WTC11 (cell line): ENCODE measurements around the gene CCL22.

Experiments
- TF ChIP-seq, protein P1 (sequence below): fragments of 200-600 bp; IDR thresholded peaks from 2 replicates; pipeline ENCODE4 v1.8.0; 2022; ENCODE audit warnings: antibody characterized with exemption
- TF ChIP-seq, protein P2 (sequence below): sonication (generic); formaldehyde crosslinking; IDR thresholded peaks from 2 replicates; pipeline ENCODE4 v1.8.1; 2023; ENCODE audit warnings: mild to moderate bottlenecking, missing genetic modification reagents, moderate library complexity
- TF ChIP-seq, protein P3 (sequence below): sonication (generic); formaldehyde crosslinking; IDR thresholded peaks from 2 replicates; pipeline ENCODE4 v1.8.0; 2022; ENCODE audit warnings: missing genetic modification reagents

DNA sequence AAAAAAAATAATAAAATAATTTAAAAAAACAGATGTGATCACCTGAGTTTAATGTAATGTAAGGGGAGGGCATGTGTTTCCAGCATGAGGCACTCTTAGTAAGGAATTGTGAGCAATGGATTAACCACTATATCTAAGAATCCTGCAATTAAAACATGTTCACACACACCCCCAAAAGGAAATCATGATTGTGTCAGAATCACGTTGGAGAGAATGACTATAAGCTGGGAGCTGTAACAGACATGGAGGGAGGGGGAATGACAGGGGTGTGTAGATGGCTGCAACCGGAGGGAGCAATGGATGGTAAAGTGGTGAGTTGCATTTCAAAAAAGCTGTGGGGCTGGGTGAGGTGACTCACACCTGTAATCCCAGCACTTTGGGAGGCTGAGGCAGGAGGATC is 13.6 kb upstream of the CCL22 start:
- TF ChIP-seq, protein P1, sequence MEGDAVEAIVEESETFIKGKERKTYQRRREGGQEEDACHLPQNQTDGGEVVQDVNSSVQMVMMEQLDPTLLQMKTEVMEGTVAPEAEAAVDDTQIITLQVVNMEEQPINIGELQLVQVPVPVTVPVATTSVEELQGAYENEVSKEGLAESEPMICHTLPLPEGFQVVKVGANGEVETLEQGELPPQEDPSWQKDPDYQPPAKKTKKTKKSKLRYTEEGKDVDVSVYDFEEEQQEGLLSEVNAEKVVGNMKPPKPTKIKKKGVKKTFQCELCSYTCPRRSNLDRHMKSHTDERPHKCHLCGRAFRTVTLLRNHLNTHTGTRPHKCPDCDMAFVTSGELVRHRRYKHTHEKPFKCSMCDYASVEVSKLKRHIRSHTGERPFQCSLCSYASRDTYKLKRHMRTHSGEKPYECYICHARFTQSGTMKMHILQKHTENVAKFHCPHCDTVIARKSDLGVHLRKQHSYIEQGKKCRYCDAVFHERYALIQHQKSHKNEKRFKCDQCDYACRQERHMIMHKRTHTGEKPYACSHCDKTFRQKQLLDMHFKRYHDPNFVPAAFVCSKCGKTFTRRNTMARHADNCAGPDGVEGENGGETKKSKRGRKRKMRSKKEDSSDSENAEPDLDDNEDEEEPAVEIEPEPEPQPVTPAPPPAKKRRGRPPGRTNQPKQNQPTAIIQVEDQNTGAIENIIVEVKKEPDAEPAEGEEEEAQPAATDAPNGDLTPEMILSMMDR, result no peak
- TF ChIP-seq, protein P2, sequence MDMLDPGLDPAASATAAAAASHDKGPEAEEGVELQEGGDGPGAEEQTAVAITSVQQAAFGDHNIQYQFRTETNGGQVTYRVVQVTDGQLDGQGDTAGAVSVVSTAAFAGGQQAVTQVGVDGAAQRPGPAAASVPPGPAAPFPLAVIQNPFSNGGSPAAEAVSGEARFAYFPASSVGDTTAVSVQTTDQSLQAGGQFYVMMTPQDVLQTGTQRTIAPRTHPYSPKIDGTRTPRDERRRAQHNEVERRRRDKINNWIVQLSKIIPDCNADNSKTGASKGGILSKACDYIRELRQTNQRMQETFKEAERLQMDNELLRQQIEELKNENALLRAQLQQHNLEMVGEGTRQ (CRISPR knock-in tag), result no peak
- TF ChIP-seq, protein P3, sequence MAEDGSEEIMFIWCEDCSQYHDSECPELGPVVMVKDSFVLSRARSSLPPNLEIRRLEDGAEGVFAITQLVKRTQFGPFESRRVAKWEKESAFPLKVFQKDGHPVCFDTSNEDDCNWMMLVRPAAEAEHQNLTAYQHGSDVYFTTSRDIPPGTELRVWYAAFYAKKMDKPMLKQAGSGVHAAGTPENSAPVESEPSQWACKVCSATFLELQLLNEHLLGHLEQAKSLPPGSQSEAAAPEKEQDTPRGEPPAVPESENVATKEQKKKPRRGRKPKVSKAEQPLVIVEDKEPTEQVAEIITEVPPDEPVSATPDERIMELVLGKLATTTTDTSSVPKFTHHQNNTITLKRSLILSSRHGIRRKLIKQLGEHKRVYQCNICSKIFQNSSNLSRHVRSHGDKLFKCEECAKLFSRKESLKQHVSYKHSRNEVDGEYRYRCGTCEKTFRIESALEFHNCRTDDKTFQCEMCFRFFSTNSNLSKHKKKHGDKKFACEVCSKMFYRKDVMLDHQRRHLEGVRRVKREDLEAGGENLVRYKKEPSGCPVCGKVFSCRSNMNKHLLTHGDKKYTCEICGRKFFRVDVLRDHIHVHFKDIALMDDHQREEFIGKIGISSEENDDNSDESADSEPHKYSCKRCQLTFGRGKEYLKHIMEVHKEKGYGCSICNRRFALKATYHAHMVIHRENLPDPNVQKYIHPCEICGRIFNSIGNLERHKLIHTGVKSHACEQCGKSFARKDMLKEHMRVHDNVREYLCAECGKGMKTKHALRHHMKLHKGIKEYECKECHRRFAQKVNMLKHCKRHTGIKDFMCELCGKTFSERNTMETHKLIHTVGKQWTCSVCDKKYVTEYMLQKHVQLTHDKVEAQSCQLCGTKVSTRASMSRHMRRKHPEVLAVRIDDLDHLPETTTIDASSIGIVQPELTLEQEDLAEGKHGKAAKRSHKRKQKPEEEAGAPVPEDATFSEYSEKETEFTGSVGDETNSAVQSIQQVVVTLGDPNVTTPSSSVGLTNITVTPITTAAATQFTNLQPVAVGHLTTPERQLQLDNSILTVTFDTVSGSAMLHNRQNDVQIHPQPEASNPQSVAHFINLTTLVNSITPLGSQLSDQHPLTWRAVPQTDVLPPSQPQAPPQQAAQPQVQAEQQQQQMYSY, result no peak
